Osteoblast (primary cell): Measurements from ENCODE around the gene GTF2H2. TPM values are rescaled to one million over a fixed set of nuclear protein-coding genes. Genes with fewer than 3 reads are reported as not detected.
"Not testable (repeated sequence)": the region's sequence is repeated elsewhere in the genome, so short reads cannot be mapped to it uniquely, and the experiment has no call there.

Source experiments
- DNase-seq: peaks from one replicate; pipeline ENCODE4 v3.0.0; 2011; ENCODE audit warnings: low spot score, mixed read lengths; ENCODE audit not compliant: insufficient read length; ENCODE audit errors: missing footprints
- H2AFZ ChIP-seq: 2 replicates; pipeline ENCODE4 v1.6.0; 2011; ENCODE audit warnings: mild to moderate bottlenecking, low read length
- H3K27ac ChIP-seq: 2 replicates; pipeline ENCODE4 v1.5.1; 2011; ENCODE audit warnings: mild to moderate bottlenecking, low read depth, low read length, moderate library complexity
- H3K27me3 ChIP-seq: 2 replicates; pipeline ENCODE4 v1.6.0; 2012; ENCODE audit warnings: mild to moderate bottlenecking, control low read depth, inconsistent platforms, low read length, moderate library complexity; ENCODE audit not compliant: insufficient read depth
- H3K36me3 ChIP-seq: 2 replicates; pipeline ENCODE4 v1.5.1; 2011; ENCODE audit warnings: mild to moderate bottlenecking, low read length, control low read depth, moderate library complexity; ENCODE audit not compliant: insufficient read depth
- H3K4me1 ChIP-seq: 2 replicates; pipeline ENCODE4 v1.5.1; 2011; ENCODE audit warnings: mild to moderate bottlenecking, low read length, control low read depth, moderate library complexity; ENCODE audit not compliant: insufficient read depth
- H3K4me2 ChIP-seq: 2 replicates; pipeline ENCODE4 v1.6.0; 2011; ENCODE audit warnings: mild to moderate bottlenecking, low read length; ENCODE audit not compliant: insufficient read depth
- H3K4me3 ChIP-seq: fragments of 200-600 bp; sonication (generic); 3 replicates; pipeline ENCODE4 v1.5.1; 2012; ENCODE audit warnings: mild to moderate bottlenecking, low read length, inconsistent platforms; ENCODE audit not compliant: insufficient read depth
- H3K79me2 ChIP-seq: 2 replicates; pipeline ENCODE4 v1.6.0; 2012; ENCODE audit warnings: mild to moderate bottlenecking, low read length, control low read depth, inconsistent platforms; ENCODE audit not compliant: insufficient read depth
- H3K9me3 ChIP-seq: 2 replicates; pipeline ENCODE4 v1.5.1; 2011; ENCODE audit warnings: low read depth, low read length, control low read depth
- H4K20me1 ChIP-seq: 2 replicates; pipeline ENCODE4 v1.6.0; 2012; ENCODE audit warnings: mild to moderate bottlenecking, low read length, control low read depth; ENCODE audit not compliant: insufficient read depth
- total RNA-seq: library from RNA; depleted of rRNA; stranded (reverse); fragments of >200 nt; gene quantifications from 2 replicates; pipeline ENCODE4 v1.2.3, GENCODE V29; 2012

The GTF2H2 gene
- 43.0 and 47.8 TPM in 2 replicates for total RNA-seq

DNA sequence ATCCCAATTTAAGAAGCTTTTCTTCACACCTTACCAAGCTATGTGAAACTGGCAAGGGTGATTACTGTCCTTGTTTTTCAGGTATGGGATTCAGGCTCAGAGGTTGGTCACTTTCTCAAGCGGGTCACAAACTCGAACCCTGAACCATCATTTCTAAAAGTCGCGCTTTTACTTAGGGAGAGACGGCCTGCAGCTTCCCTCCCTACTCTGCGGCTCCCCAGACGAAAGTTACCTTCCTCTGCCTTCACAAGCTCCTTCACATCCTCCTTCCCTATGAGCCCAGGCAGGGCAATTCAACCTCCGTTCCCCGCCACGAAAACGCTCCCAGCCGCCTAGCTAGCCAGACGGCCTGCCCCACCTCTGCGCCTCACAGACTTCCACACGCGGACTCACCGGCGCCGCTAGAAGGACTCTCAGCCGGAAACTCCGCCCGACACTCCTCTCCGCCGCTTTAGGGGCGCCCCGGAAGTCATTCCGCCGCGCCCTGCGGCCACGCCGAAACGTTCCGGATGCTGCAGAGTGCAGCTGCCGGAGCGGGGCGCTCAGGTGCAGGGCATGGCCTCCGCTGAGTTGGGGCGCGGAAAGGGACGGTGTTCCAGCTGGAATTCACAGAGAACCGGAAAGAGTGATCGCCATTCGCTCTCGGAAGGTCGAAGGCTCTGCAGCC, at the start of gene GTF2H2:
GTF2H2 (minus strand) TSS at position 415 of the 667 bp plus-strand sequence. CDS start 4,913 bp downstream, outside the sequence.
- H3K27me3 ChIP-seq, H3K4me1 ChIP-seq, H4K20me1 ChIP-seq, H3K4me3 ChIP-seq, H3K27ac ChIP-seq, H2AFZ ChIP-seq, H3K36me3 ChIP-seq, H3K79me2 ChIP-seq, DNase-seq, H3K9me3 ChIP-seq, H3K4me2 ChIP-seq: not testable (repeated sequence)

DNA sequence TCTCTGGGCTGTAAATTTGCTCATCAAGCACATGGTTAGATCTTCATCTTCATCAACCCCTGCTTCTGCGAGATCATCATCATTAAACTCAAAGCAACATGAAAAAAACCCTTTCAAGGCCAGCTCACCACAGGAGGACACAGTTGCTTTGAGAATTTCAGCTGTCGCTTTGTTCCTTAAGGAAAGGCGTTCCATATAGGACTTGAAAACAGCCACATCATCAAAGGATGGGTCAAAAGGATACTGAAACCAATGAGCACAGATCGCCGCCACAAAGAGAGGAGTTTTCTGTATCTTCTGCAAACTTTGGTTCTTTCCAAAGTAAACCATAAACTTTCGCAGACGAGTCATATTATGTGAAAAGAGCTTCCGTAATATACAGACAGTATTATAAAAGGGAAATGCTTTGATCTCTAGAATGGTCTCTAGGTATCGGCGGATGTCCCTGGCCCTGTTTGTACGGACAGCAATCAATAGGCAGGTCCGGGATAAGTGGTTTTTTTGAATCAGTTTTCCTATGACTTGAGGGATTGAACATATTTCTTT, 42.3 kb upstream of the GTF2H2 start:
- H3K9me3 ChIP-seq, DNase-seq, H2AFZ ChIP-seq, H3K79me2 ChIP-seq, H3K4me3 ChIP-seq, H3K4me2 ChIP-seq, H3K27me3 ChIP-seq, H3K36me3 ChIP-seq, H4K20me1 ChIP-seq, H3K27ac ChIP-seq, H3K4me1 ChIP-seq: not testable (repeated sequence)

DNA sequence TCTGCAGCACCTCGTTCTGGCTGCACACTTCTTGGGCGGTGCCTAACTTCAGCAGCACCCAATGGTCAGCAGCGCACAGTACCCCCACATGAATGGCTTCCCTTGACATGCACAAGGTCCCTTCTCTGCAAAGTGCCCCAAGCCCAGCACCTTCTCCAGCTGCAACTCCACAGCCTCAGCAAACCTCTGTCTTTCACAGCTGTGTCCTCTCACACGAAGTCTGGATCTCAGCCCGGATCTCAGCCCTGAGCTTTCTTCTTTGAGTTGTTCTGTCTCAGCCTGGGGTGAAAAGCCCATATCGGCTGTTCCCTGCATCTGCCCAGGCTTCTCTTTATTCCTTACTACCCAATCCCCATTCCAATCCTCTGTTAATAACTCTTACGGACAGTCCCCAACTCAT, 32.5 kb upstream of the GTF2H2 start:
- DNase-seq, H3K27ac ChIP-seq, H3K4me3 ChIP-seq, H3K79me2 ChIP-seq, H3K9me3 ChIP-seq, H3K36me3 ChIP-seq, H3K27me3 ChIP-seq, H4K20me1 ChIP-seq, H3K4me1 ChIP-seq, H3K4me2 ChIP-seq, H2AFZ ChIP-seq: not testable (repeated sequence)

DNA sequence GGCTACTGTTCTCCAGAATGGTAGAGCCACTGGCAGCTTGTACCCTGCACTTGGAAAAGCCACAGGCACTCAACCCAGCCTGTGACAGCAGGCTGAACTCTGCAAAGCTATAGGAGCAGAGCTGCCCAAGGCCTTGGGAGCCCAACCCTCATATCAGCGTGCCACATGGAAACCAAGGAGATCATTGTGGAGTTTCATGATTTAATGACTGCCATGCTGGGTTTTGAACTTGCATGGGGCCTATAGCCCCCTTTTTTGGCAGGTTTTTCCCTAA, 30.4 kb upstream of the GTF2H2 start:
- not testable (repeated sequence) for H3K4me1 ChIP-seq, H3K36me3 ChIP-seq, H3K9me3 ChIP-seq, H2AFZ ChIP-seq, H3K27me3 ChIP-seq, H3K4me2 ChIP-seq, H3K4me3 ChIP-seq, DNase-seq, H3K27ac ChIP-seq, H3K79me2 ChIP-seq, H4K20me1 ChIP-seq

DNA sequence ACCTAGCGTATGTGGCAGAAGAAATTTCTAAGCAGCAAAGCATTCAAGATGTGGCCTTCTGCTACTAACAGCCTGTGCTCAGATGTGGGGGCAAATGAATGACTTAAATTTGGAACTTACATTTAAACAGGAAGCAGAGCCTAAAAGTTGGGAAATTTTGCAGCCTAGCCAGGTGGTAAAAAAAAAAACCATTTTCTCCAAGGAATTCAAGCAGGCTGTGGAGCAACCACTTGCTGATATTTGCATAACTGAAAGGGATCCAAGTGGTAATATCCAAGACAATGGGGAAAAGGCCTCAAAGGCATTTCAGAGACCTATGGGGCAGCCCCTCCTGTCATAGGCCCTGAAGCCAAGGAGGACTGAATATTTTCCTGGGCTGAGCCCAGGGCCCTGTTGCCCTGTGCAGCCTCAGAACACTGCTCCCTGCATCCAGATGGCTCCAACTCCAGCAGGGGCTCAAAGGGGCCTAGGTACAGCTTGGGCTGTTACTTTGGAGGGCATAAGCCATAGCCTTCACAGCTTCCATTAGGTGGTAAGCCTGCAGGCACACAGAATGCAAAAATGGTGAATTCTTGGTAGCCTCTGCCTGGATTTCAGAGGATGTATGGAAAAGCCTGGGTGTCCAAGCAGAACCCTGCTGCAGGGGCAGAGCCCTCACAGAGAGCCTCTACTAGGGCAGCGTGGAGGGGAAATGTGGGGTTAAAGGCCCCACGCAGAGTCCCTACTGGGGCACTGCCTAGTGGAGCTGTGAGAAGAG, 29.9 kb upstream of the GTF2H2 start:
- H3K27ac ChIP-seq, H3K36me3 ChIP-seq, H3K79me2 ChIP-seq, H3K4me2 ChIP-seq, H3K27me3 ChIP-seq, H4K20me1 ChIP-seq, H2AFZ ChIP-seq, H3K4me3 ChIP-seq, DNase-seq, H3K4me1 ChIP-seq, H3K9me3 ChIP-seq: not testable (repeated sequence)

DNA sequence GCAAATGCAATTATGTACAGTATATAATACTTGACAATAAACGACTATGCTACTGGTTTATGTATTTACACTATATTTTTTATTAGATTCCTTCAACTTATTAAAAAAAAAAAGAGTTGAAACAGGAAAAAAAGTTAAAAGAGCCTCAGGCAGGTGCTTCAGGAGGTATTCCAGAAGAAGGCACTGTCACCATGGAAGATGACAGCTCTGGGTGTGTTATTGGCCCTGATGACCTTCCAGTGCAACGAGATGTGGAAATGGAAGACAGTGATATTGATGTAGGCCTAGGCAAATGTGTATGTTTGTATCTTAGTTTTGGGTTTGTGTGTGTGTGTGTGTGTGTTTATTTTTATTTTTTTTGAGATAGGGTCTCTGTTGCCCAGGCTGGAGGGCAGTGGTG, 22.3 kb upstream of the GTF2H2 start:
- H3K9me3 ChIP-seq, H3K79me2 ChIP-seq, H3K27ac ChIP-seq, H3K4me2 ChIP-seq, H4K20me1 ChIP-seq, H2AFZ ChIP-seq, H3K4me1 ChIP-seq, H3K4me3 ChIP-seq, H3K36me3 ChIP-seq, DNase-seq, H3K27me3 ChIP-seq: not testable (repeated sequence)

DNA sequence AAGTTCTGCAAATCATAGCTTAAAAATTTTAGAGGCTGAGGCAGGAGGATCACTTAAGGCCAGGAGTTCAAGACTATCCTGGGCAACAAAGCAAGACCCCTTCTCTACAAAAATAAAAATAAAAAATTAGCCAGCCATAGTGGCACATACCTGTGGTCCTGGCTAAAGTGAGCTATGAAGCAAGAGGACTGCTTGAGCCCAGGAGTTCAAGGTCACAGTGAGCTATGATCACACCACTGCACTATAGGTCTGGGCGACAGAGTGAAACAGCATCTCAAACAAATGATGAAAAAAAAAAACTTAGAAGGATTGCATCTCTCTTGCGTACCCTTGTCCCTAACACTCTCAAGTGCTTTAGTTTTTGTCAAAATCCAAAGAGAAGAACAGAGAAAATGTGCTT, 21.3 kb upstream of the GTF2H2 start:
- H3K36me3 ChIP-seq, H2AFZ ChIP-seq, H4K20me1 ChIP-seq: not testable (repeated sequence)

DNA sequence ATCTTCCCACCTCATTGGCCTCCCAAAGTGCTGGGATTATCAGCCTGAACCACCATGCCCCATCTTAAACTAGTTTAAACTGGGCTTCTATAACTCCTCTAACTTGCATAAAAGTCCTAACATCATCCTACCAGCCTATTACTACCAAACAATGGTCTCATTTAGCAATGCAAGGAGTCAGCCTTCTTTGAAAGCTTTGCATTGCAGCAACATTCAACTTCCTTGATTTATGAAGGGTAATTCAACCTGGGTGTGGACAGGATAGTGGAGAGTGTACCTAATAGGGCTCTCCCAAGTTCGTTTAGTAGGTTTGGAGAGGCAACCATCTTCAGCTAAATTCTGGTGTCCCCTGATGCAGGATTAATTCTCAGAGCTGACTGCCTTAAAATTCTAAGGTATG, 18.7 kb upstream of the GTF2H2 start:
- H3K27ac ChIP-seq, H2AFZ ChIP-seq, H3K4me3 ChIP-seq, H4K20me1 ChIP-seq, DNase-seq, H3K79me2 ChIP-seq, H3K27me3 ChIP-seq, H3K9me3 ChIP-seq, H3K4me1 ChIP-seq, H3K4me2 ChIP-seq, H3K36me3 ChIP-seq: not testable (repeated sequence)

More for the DNA sequence above, 21.3 kb upstream of the GTF2H2 start:
- not testable (repeated sequence) for H3K4me1 ChIP-seq, DNase-seq, H3K4me2 ChIP-seq, H3K4me3 ChIP-seq, H3K79me2 ChIP-seq, H3K27me3 ChIP-seq, H3K9me3 ChIP-seq, H3K27ac ChIP-seq
